ENCODE measurements around the gene ITGAX.

DNA sequence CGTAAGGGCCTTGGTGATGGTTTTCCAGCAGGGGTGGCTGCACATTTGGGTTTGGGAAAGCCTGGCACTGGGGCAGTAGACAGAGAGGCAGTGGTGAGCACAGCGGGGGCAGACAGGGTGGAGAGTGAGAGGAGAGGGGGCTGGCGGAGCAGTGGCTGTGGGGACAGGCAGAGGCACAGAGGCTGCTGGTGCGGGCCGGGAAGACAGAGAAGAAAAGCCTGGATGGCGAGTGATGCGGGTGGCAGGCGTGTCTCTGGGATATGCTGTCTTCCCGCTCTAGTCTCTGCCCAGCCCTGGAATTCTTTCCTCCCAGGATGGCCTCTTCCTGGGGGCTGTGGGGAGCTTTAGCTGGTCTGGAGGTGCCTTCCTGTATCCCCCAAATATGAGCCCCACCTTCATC lies 55.1 kb downstream of the ITGAX start:
- TF ChIP-seq, protein P1, sequence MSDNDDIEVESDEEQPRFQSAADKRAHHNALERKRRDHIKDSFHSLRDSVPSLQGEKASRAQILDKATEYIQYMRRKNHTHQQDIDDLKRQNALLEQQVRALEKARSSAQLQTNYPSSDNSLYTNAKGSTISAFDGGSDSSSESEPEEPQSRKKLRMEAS (IDR thresholded peaks at IDR 0.05) = no peak
- TF ChIP-seq, protein P2, sequence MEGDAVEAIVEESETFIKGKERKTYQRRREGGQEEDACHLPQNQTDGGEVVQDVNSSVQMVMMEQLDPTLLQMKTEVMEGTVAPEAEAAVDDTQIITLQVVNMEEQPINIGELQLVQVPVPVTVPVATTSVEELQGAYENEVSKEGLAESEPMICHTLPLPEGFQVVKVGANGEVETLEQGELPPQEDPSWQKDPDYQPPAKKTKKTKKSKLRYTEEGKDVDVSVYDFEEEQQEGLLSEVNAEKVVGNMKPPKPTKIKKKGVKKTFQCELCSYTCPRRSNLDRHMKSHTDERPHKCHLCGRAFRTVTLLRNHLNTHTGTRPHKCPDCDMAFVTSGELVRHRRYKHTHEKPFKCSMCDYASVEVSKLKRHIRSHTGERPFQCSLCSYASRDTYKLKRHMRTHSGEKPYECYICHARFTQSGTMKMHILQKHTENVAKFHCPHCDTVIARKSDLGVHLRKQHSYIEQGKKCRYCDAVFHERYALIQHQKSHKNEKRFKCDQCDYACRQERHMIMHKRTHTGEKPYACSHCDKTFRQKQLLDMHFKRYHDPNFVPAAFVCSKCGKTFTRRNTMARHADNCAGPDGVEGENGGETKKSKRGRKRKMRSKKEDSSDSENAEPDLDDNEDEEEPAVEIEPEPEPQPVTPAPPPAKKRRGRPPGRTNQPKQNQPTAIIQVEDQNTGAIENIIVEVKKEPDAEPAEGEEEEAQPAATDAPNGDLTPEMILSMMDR (IDR thresholded peaks at IDR 0.05; ENCODE audit: low read depth, low read length, missing input control) = no peak
- no peak for TF ChIP-seq TAF1 (conservative IDR thresholded peaks at IDR 0.05)

All from liver (tissue), 3 donors.